ENCODE measurements around the gene RTBDN. TPM values are rescaled to one million over a fixed set of nuclear protein-coding genes. Genes with fewer than 3 reads are reported as not detected.

RTBDN gene
- total RNA-seq, 4 donors from 2014 or later = not detected

DNA sequence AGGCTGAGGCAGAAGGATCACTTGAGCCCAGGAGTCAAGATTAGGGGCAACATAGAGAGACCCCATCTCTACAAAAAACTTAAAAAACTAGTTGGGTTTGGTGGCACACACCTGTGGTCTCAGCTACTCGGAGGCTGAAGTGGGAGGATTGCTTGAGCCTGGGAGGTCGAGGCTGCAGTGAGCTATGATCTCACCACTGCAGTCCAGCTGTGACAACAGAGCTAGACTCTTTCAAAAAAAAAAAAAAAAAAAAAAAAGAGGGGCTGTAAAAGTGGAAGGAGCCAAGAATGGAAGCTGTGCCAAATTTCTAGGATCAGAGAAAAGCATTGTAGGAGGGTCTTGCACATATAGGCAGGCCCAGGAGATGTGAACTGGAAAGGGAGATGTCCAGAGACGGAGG, 37.3 kb upstream of the RTBDN start:
- intact Hi-C loops (cut with DNase I; ENCODE audit: low total_unique reads) (no loop called here), in situ Hi-C loops (cut with MboI; ENCODE audit: low pct_ligation_motif_present in 1 of 4, low pct_unique_long_range_greater_than_20kb in 1 of 4, low sequenced_read_pairs in 3 of 4) (no loop called here)
- 73 to 100% methylated on average over 1 to 3 of the region's 3 CpGs for WGBS, 2 donors (ENCODE audit: low coverage in 1 of 2)
- H3K36me3 ChIP-seq = no peaks in the 10 kb centered on the region
- H3K27ac ChIP-seq = no peak overlapping the region
- H3K27me3 ChIP-seq = no peaks in the 10 kb centered on the region
- H3K4me3 ChIP-seq = no peak overlapping the region
- H3K4me1 ChIP-seq = peaks cover 5 to 17% (median 14%) of the 10 kb centered on the region in 4 donors
- H3K9me3 ChIP-seq = no peaks in the 10 kb centered on the region
- DNase-seq = no peak
- TF ChIP-seq, protein P1, sequence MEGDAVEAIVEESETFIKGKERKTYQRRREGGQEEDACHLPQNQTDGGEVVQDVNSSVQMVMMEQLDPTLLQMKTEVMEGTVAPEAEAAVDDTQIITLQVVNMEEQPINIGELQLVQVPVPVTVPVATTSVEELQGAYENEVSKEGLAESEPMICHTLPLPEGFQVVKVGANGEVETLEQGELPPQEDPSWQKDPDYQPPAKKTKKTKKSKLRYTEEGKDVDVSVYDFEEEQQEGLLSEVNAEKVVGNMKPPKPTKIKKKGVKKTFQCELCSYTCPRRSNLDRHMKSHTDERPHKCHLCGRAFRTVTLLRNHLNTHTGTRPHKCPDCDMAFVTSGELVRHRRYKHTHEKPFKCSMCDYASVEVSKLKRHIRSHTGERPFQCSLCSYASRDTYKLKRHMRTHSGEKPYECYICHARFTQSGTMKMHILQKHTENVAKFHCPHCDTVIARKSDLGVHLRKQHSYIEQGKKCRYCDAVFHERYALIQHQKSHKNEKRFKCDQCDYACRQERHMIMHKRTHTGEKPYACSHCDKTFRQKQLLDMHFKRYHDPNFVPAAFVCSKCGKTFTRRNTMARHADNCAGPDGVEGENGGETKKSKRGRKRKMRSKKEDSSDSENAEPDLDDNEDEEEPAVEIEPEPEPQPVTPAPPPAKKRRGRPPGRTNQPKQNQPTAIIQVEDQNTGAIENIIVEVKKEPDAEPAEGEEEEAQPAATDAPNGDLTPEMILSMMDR (IDR thresholded peaks at IDR 0.05) = no peak
- no peak for TF ChIP-seq POLR2AphosphoS5 (IDR thresholded peaks at IDR 0.05)
- no peak for TF ChIP-seq POLR2A (IDR thresholded peaks at IDR 0.05)
- no peak for TF ChIP-seq EP300 (IDR thresholded peaks at IDR 0.05; ENCODE audit: low read depth)

DNA sequence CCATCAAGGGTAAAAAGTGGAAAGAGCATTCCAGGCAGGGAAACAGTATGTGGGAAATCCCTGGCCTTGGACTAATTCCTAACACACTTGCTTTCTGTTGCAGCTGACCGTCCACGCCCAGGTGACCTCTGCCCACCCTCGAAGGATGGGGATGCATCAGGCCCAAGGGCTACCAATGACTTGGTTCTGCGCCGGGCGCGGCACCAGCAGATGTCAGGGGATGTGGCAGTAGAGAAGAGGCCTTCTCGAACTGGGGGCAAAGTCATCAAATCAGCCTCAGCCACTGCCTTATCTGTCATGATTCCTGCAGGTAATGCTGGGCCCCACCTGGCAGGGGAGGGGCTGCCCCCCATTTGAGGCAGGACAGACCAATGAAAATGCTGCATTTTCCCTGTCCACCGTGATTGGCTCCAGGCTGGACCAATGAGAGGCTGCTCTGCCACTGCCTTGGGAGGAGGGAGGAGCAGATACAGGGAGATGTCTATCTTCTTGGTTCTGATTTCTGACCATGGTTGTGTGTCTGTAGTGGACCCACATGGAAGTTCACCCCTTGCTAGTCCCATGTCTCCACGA, 34.2 kb upstream of the RTBDN start:
- DNase-seq = no peak
- Histone ChIP-seq H3K4me3 (no peak overlapping the region), H3K4me1 (peaks cover 5 to 15% (median 13%) of the 10 kb centered on the region in 4 donors), H3K9me3 (no peaks in the 10 kb centered on the region), H3K36me3 (no peaks in the 10 kb centered on the region), H3K27me3 (no peaks in the 10 kb centered on the region), H3K27ac (no peak overlapping the region)
- TF ChIP-seq POLR2A (IDR thresholded peaks at IDR 0.05) (no peak), EP300 (IDR thresholded peaks at IDR 0.05; ENCODE audit: low read depth) (no peak), POLR2AphosphoS5 (IDR thresholded peaks at IDR 0.05) (no peak)
- TF ChIP-seq, protein P1 (IDR thresholded peaks at IDR 0.05) = no peak
- intact Hi-C loops (cut with DNase I; ENCODE audit: low total_unique reads) (no loop called here), in situ Hi-C loops (cut with MboI; ENCODE audit: low pct_ligation_motif_present in 1 of 4, low pct_unique_long_range_greater_than_20kb in 1 of 4, low sequenced_read_pairs in 3 of 4) (no loop called here)
- whole genome bisulfite sequencing, 2 donors (ENCODE audit: low coverage in 1 of 2) = 92% methylated on average over 9 of the region's 10 CpGs; no CpG with 5 or more reads in 1 of the 2 donors

DNA sequence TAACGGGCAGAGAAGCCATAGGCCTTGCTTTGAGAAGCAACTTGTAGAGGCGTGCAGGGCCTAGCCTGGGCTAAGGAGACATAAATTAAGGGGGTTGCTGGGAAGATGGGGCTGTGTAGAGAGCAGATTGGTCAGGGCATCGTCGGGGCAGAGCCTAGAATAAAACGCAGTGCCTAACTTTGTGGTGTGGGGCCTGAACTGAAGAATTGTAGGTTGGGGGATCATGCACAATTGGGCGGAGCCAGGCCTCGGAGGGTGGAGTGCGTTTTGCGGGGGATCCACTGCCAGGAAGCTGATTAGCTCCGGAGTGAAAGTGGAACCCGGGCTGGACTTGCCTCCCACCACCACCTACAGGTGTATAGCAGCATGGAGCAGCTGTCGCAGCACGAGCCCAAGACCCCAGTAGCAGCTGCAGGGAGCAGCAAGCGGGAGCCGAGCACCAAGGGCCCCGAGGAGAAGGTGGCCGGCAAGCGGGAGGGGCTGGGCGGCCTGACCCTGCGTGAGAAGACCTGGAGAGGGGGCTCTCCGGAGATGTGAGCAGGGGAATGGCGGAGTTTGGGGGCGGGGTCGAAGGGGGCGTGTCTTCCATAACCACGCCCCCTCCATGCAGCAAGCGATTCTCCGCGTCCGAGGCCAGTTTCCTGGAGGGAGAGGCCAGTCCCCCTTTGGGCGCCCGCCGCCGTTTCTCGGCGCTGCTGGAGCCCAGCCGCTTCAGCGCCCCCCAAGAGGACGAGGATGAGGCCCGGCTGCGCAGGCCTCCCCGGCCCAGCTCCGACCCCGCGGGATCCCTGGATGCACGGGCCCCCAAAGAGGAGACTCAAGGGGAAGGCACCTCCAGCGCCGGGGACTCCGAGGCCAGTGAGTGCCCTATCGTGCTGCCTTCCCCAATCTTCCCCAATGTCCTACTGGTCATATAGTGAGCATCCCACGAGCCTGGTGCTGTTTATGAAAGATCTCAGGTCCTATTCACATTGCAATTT, 33.0 kb upstream of the RTBDN start:
- Histone ChIP-seq H3K27ac (peak overlapping the region in 2 of 4 donors; percentile 1 to 49), H3K9me3 (no peaks in the 10 kb centered on the region), H3K27me3 (no peaks in the 10 kb centered on the region), H3K4me1 (peaks cover 5 to 12% (median 10%) of the 10 kb centered on the region in 4 donors), H3K36me3 (no peaks in the 10 kb centered on the region), H3K4me3 (peak overlapping the region; percentile 14 to 53 (median 42))
- TF ChIP-seq EP300 (IDR thresholded peaks at IDR 0.05; ENCODE audit: low read depth) = no peak
- no peak for TF ChIP-seq POLR2AphosphoS5 (IDR thresholded peaks at IDR 0.05)
- TF ChIP-seq POLR2A (IDR thresholded peaks at IDR 0.05) = no peak
- TF ChIP-seq, protein P1 (IDR thresholded peaks at IDR 0.05) = no peak
- DNase-seq = peak; percentile 76
- in situ Hi-C loops (cut with MboI; ENCODE audit: low pct_ligation_motif_present in 1 of 4, low pct_unique_long_range_greater_than_20kb in 1 of 4, low sequenced_read_pairs in 3 of 4) (no loop called here), intact Hi-C loops (cut with DNase I; ENCODE audit: low total_unique reads) (no loop called here)
- WGBS, 2 donors (ENCODE audit: low coverage in 1 of 2) = 8 to 16% methylated on average over 7 to 41 of the region's 51 CpGs

DNA sequence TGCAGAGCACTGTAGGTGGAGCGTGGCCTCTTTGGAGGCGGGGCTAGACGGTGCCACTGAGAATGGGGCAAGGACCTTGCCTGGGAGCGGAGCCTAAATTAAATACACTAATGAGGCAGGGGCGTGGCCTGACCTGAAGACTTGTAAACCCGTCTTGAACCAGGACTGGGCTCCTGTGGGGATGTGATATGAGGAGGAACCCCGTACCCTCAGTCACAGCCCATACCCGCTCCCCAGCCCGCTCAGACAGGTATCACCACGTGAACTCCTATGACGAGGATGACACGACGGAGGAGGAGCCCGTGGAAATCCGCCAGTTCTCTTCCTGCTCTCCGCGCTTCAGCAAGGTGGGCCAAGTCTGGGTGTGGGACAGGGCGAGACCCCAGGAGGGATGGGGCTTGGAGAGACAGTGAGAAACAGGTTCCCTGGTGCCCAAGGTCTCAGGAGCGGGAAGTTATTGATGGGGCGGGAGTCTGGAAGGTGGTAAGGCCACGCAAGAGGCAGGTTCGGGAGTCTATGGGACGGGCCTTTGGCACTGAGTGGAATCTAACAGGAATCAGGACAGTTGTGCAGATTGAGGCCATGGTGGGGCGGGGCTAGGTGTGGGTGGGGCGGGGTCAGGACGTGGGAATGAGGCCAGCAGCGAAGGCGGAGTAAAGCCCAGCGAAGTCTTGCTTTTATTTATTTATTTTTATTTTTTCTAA, 32.2 kb upstream of the RTBDN start:
- H3K27me3 ChIP-seq = no peaks in the 10 kb centered on the region
- no peaks in the 10 kb centered on the region for H3K9me3 ChIP-seq
- peak overlapping the region in 1 of 4 donors; percentile 49 for H3K27ac ChIP-seq
- no peak for DNase-seq
- H3K36me3 ChIP-seq = no peaks in the 10 kb centered on the region
- H3K4me1 ChIP-seq = peaks cover 5 to 12% (median 10%) of the 10 kb centered on the region in 4 donors
- H3K4me3 ChIP-seq = no peak overlapping the region
- TF ChIP-seq POLR2AphosphoS5 (IDR thresholded peaks at IDR 0.05) (no peak), EP300 (IDR thresholded peaks at IDR 0.05; ENCODE audit: low read depth) (no peak), POLR2A (IDR thresholded peaks at IDR 0.05) (no peak)
- in situ Hi-C loops (cut with MboI; ENCODE audit: low pct_ligation_motif_present in 1 of 4, low pct_unique_long_range_greater_than_20kb in 1 of 4, low sequenced_read_pairs in 3 of 4) (no loop called here), intact Hi-C loops (cut with DNase I; ENCODE audit: low total_unique reads) (no loop called here)
- 76 to 80% methylated on average over 5 to 29 of the region's 29 CpGs for WGBS, 2 donors (ENCODE audit: low coverage in 1 of 2)

Measured in transverse colon (tissue), 4 donors.